Measurements from ENCODE around the gene ADARB2. TPM values are rescaled to one million over a fixed set of nuclear protein-coding genes. Genes with fewer than 3 reads are reported as not detected.

Gene ADARB2
- total RNA-seq, 1 experiment from 2014 or later = 1.9 TPM

DNA sequence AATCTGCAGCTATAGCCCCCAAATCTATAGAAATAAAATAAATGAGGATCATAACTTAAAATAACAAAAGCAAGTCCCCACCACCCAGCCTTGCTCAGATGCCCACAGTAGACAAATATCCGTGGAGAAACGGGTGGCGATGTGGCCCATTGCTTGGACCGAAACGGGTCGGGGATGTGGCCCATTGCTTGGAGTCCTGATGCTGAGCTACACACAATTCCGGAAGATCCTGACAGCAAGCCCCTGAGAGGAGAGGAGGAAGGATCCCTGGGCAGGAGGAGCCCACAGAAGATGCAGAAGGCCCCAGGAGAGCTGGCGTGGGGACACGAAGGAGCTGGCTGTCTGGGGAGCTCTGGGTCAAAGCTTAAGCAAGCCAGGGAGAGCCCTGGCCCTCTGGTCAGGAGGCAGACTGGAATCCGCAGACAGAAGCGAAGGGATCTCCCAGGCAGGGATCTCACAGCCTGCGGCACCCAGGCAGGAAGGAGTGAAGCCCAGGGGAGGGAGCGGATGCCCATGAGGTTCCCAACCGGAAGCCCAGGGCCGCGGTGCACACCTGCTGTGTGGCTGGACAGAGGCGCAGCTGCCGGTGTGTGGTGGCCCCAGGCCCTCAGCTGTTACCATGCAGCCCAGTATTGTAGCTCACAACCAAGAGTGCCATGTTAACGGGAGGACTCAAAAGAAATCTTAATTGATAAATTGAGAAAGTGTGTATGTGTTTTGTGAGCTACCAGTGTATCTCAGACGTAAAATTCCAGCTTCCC, 138.8 kb downstream of the ADARB2 start:
- no peak for DNase-seq (ENCODE audit: extremely low read depth, low read depth)

DNA sequence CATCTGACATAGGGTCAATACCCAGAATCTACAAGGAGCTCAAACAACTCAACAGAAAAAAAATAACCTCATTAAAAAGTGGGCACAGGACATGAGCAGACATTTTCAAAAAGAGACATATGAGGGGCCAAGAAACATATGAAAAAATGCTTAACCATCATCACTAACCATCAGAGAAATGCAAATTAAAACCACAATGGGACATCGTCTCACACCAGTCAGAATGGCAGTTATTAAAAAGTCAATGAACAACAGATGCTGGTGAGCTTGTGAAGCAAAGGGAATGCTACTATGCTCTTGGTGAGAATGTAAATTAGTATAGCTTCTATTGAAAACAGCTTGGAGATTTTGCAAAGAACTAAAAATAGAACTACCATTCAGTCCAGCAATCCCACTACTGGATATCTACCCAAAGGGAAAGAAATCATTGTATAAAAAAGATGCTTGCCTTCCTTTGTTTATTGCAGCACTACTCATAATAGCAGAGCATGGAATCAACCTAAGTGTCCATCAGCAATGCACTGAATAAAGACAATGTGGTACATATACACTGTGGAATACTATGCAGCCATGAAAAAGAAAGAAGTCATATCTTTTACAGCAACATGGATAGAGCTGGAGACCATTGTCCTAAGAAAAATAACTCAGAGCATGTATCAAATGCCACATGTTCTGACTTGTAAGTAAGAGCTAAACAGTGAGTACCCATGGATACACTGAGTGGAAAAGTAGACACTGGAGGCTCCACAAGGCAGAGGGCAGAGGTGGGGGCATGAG, 139.8 kb downstream of the ADARB2 start:
- no peak for DNase-seq (ENCODE audit: extremely low read depth, low read depth)

DNA sequence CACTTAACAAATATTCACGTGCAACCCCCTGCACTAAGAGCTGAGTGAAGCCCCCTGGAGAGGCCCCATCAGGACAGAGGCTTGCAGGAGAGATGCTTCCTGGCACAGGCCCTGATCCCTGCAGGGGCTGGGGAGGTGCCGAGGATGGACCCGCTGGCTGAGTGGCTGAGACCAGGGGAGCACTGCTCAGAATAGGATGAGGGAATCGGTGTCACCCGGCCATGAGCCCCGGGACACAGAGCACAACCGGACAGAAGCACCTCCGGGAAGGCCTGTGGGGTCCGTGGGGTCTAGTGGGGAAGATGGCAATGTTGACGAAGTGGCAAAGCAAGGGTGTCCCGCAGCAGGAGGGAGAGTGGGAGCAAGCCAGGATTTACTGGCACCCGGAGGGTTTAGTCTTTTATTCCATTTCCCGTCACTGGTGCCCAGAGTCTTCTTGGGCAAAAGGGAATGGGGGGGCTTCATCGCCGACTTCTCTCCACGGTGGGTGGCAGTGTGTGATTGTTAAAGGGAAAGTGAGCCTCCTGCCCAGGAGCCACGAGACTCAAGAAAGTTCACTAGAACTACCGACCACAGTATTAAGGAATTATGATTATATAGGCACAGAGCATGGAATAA, 140.7 kb downstream of the ADARB2 start:
- no peak for DNase-seq (ENCODE audit: extremely low read depth, low read depth)

DNA sequence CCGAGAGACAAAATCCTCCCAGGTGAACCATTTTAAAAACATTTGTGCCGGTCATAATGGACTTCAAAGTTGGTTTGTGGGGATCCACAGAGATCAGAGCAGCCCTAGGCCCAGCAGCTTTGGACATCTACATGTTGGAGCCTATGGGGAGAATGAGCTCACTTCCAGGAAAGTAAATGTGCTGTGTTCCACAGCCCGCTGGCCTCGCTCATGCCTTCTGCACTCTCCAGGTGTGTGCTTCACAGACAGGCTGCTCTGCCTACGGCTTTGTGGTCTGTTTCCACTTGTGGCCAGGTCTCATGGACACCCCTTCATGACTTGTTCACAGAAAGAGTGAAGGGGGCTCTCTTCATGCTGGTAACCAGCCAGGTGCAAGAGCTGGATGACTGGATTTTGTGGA, 141.6 kb downstream of the ADARB2 start:
- no peak for DNase-seq (ENCODE audit: extremely low read depth, low read depth)

DNA sequence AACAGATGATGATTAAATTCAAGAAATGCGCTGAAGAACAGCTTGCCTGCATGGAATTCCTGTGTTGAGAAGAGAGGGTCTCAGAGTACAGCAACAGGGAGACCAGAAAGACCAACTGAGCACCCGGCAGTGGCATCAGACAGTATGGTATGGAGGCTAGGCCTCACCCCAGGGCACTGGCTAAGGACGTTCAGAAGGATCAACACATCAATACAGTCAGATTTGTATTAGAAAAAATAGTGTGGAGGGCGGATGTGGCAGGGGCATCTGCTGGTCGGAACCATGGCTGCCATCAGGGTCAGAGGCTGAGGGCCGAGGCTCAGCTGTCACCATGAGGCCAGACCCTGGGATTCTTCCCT, 142.1 kb downstream of the ADARB2 start:
- no peak for DNase-seq (ENCODE audit: extremely low read depth, low read depth)

DNA sequence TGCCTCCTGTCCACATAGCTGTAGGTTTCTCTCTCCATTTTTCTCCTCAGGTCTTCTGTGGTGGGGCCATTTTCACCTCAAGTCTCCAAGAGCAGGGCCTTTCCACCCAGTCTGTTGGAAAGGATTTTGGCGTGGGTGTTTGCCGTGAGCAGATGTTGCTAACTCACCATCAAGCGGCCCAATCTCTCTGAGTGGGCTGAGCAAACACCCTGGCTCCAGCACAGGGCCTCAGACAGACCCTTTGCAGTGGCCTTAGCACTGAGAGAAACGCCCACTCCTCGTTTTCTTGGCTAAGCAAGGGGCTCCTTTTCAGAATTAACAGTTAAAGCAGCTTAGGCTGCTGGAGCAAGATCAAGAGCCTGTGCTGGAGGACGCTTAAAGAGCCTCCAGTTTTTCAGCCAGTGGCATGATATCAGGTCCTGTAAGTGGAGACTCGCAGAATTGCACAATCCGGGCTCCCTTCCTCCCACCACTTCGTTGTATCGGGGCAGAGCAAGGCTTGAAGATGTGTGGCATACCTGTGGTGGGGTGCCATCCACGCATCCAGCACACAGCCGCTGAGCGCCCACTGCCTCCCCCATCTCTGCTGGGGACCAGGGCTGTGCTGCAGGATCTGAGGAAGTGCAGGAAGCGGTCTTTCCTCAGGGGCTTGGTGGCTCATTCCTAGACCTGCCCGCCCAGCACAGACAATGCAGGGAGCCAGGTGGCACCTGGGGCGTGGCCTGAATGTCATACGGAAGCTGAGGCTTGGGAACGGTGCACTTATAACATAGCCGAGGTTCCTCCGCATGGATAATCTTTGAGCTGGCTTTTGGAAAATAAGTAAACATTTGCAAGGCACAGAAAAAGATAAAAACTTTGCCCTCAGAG, 142.7 kb downstream of the ADARB2 start:
- no peak for DNase-seq (ENCODE audit: extremely low read depth, low read depth)

DNA sequence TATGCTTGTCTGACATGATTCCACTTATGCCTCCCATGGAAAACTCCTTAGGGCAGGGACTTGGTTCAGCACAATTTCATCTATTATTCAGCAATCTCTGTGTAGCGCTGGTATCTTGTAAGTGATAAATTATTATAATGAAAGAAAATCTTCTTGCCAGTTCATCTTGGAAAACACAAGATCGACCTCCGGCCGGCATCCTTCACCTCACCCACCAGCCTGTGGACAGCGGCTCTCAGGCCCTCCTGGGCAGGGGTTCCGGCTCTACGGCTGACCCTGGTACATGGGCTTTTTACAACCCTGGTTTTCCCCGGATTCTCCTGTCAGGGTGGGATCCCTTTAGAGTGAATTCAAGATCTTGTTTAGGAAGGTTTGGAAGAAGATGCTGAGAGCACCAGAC, 145.6 kb downstream of the ADARB2 start:
- DNase-seq (ENCODE audit: extremely low read depth, low read depth) = no peak

DNA sequence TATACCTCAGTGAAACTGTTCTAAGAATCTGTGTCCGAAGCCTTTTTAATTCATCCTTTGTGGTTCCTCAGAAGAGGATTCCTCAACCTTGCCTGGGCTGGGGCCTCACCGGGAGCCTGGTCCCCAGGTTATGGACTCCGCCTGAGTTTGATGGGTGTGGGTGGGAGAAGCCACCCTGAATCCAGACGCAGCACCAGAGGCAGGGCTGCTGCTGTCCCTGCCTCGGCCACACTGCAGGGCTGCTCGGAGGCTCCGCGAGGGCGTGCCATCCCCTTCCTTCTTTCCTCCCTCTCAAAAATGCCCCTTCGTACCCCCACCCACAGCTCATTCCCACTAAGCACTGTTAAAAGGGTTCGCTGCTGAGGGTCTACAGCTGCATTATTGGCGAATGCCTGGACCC, 146.3 kb downstream of the ADARB2 start:
- DNase-seq (ENCODE audit: extremely low read depth, low read depth) = no peak

DNA sequence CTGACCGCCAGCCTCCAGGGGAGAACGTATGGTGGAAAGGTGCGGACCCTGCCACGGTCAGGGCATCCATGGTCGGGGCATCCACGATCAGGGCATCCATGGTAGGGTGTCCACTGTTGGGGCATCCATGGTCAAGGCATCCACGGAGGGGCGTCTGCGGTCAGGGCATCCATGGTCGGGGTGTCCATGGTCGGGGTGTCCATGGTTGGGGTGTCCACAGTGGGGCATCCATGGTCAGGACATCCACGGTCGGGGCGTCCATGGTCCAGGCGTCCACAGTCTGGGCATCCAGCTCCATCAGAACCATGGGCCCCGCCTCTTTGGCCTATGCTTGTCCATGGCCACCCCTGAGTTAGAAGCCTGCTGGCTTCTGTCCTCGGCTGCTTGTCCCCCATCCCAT, 148.1 kb downstream of the ADARB2 start:
- no peak for DNase-seq (ENCODE audit: extremely low read depth, low read depth)

DNA sequence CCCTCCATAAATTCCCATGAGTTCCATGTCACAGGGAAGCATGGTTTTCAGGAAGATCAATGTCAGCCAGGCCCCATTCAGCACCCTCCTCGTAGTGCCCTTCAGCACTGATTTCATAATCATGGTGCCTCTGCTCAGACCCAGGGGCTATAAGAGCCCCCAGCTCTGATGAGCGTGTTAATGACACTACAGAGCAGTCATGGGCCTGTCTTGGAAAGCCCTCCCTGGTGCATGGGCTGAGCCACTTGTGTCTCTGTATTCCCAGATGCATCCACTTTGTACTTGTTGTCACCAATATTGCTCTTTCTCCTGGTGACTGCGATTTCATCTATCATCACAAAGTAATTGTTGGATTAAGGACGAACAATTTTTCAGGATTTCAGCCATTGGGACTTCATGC, 154.6 kb downstream of the ADARB2 start:
- no peak for DNase-seq (ENCODE audit: extremely low read depth, low read depth)

DNA sequence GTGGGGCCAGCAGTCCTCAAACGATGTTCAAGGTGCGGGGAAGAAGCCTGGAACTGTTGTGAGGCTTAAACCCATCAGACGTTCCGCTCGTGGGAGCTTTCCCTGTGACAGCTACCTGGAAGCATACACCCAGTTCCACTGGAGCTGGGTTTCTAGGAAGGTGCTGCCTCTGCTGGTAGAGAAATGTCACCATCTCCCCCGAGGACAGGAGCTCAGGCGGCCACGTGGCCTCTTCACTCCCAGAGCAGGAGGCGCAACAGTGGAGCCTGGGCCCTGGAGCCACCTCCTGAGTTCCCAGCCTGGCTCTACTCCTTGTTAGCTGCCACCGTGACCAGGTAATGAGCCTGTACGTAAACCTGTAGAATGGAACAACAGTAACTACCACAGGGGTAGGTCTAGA, 156.1 kb downstream of the ADARB2 start:
- DNase-seq (ENCODE audit: extremely low read depth, low read depth) = no peak

DNA sequence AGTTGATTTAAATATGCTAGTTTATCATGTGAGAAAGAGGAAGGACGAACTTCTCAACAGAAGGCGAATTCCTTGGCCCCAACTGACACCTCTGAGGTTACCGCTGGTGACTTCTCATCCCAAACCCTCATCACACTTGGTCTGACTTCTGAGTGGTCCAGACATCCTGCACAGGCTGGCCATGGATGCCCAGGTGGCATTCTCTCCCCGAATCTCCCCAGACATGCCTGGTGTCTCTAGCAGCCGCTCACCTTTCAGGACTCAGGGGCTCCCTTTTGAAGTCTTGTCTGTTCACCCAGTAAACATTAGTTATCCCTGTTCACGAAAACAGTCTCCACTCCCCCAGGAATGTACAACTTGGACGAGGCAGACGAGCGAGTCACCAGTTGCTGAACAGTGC, 157.7 kb downstream of the ADARB2 start:
- DNase-seq (ENCODE audit: extremely low read depth, low read depth) = no peak

DNA sequence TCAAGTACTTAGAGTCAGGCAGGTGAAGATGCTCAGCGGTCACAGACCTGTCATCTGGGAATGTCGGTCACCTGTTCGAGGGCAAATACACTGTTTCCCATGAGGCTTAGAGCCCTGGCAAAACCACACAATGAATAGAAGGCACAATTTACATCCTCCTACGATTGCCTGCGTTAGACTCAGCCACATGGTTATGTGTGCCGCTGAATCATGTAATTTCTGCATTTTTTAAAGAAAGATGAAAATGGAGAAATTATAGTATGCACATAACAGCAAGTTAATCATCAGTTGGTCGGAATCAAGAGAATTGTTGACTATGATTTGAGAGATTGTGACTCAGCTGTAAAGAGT, 158.2 kb downstream of the ADARB2 start:
- no peak for DNase-seq (ENCODE audit: extremely low read depth, low read depth)

DNA sequence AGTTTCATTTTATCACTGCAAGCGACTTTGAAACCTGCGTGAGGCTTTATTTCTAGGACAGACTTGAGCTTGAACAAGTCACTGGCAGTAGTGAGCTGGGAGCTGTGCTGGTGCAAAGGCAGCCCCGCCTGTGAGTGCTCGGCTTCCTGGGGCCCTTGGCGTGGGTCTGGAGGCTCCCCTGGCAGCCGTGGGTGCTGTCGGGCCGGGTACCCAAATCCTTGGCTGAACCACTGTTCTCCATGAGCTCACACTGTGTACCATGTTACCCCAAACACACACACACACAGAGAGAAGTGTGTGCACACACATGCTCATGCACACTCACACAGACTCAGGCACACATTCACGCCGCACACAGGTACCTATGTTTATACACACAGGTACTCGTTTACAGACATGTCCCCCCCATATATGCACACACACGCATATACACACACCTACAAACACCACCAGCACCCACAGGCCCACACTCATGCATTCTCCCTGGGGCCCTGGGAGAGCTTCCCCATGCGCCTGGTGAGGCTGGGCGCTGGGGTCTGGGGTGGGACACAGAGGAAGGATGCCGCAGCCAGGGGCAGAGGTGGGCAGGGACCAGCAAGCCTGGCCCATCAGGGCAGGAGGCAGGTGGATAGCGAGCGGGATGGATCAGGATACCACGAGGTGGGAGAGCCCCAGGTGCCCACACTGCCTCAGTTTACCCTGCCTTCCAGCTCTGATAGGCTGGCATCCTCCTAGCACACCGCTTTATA, 158.8 kb downstream of the ADARB2 start:
- no peak for DNase-seq (ENCODE audit: extremely low read depth, low read depth)

DNA sequence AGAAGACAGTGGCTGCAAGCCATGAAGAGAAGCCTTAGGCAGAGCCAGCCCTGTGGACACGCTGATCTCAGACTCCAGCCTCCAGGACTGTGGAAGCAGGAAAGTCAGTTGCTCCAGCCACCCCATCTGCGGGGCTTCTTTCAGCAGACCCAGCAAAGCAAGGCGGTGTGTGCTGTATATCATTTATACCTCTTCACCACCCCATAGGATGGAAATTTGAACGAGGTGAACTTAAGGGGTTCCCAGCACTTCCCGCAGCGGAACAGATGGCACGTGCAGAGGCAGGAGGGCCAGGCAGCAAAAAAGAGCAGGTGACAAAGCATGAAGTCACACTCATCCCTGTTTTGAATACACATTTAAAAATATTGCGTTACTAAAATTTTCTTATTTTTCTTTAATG, 159.4 kb downstream of the ADARB2 start:
- DNase-seq (ENCODE audit: extremely low read depth, low read depth) = no peak

DNA sequence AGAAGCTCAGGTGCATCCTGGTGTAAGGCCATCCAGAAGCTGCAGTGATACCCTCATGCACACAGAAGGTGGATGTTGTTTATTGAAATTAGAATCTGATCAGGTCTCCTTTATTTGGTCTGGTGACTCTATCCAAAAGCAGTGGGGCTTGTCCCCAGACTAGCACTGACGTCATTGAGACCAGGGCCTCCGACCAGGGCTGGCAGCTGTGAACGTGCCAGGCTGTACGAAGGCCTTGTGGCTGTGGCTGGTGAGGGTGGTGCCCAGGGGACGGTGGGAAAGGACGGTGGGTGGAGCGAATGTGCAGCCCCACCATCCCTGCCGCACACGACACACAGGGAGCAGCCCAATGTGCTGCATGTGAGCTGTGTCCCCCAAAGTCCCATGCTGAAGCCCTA, 160.0 kb downstream of the ADARB2 start:
- no peak for DNase-seq (ENCODE audit: extremely low read depth, low read depth)

DNA sequence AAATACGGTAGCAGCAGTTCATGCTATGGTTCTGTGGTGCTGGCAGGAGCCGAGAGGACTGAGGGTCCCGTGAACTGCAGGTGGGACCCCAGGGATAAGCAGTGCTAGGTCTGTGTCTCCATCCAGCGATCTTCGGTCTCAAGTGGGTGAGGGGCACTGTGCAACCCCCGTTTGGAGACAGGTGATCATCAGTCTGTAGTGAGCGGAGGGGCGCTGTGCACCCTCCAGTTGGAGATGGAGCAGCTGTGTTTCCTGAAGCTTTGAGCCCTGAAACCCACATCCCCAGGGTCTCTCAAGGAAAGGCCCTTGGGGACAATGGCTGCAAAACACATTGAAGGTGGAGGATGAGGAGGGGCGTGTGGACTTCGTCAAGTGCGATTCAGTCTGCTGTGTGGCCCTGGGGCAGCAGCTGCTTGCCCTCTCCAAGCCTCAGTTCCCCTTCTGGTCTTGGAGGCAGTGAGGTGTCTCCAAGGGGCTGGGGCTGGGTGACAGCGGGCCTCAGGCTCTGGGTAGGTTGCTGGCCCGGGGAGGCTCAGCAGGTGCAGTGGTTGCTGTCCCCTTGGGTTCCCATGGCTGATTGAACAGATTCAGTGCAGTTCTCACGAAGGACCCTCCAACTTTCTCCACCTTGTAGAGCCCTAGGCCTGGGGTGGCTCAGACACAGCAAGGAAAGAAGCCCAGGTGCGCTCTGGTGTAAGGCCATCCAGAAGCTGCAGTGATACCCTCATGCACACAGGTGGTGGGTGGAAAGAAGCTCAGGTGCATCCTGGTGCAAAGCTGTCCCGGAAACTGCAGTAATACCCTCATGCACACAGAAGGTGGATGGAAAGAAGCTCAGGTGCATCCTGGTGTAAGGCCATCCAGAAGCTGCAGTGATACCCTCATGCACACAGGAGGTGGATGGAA, 160.6 kb downstream of the ADARB2 start:
- DNase-seq (ENCODE audit: extremely low read depth, low read depth) = no peak

DNA sequence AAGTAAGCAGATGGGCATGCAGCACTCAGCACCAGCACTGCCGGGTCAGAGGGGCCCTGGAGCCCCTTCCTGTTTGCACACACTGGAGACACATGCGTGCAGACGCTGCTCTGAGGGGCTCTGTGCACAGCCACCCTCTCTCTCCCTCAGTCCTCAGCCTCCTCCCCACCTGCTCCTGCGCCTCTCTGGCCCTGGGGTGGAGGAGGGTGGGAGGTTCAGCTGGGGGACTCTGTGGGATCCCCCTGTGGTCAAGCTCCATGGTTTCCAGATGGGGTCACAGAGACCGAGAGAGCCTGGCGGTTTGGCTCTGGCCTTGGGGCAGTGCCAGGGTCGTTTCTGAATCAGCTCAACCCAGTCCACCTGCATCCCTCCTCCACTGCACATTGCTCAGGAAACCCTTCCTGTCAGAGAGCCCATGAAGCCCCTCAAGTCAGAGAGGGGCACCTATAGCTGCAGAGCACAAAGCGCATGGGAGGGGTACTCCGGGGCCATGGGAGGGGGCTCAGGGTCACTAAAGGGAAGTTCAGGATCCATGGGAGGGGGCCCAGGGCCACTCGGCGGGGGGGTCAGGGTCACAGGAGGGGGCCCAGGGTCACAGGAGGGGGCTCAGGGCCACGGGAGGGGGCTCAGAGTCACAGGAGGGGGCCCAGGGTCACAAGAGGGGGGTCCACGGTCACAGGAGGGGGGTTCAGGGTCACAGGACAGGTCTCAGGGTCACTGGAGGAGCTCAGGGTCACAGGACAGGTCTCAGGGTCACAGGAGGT, 161.7 kb downstream of the ADARB2 start:
- no peak for DNase-seq (ENCODE audit: extremely low read depth, low read depth)

DNA sequence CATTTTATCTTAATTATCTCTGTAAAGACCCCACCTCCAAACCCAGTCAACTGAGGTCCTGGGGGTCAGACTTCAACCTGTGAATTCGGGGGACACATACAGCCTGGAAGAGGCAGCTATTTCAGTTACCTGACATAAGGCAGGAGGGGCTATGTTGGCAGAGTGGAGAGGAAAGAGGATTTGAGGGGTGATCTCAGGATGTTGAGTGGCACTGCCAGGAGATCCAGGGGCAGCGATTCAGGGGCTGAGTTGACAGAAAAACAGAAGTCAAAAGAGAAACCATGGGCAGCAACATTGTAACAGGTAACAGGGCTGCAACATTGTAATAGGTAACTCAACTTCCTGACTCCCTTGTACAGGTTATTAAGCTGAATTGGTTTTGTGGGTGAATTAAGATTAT, 162.6 kb downstream of the ADARB2 start:
- DNase-seq (ENCODE audit: extremely low read depth, low read depth) = no peak

Data from NCI-H460 (cell line).